Cardiac muscle cell (in vitro differentiated cells and primary cell): ENCODE results near the gene SCML1. TPM values are rescaled to one million over a fixed set of nuclear protein-coding genes. Genes with fewer than 3 reads are reported as not detected.

Experiments used
- DNase-seq, 2 donors: peaks; one replicate each; pipeline versions ENCODE4 v3.0.0 to v3.0.0-alpha.2; 2010 to 2017; ENCODE audit warnings: low read depth in 1 of 2, low spot score in 1 of 2
- H3K27ac ChIP-seq: fragments of 200-600 bp; sonication (generic); 2 replicates; pipeline ENCODE4 v1.5.1; 2016
- H3K27me3 ChIP-seq: fragments of 200-600 bp; sonication (generic); 2 replicates; pipeline ENCODE4 v1.6.0; 2016; ENCODE audit warnings: control low read depth
- H3K36me3 ChIP-seq: fragments of 200-600 bp; sonication (generic); 2 replicates; pipeline ENCODE4 v1.5.1; 2016; ENCODE audit warnings: control low read depth
- H3K4me1 ChIP-seq: fragments of 200-600 bp; sonication (generic); 2 replicates; pipeline ENCODE4 v1.8.1; 2017; ENCODE audit warnings: low read depth, mild to moderate bottlenecking, mixed run types
- H3K4me3 ChIP-seq: fragments of 200-600 bp; sonication (generic); 2 replicates; pipeline ENCODE4 v1.5.1; 2016; ENCODE audit warnings: mild to moderate bottlenecking
- H3K9me3 ChIP-seq: fragments of 200-600 bp; sonication (generic); 2 replicates; pipeline ENCODE4 v1.5.1; 2017; ENCODE audit warnings: low read depth, mild to moderate bottlenecking, control low read depth
- polyA plus RNA-seq: library from polyadenylated mRNA; unstranded; fragments of >200 nt; fragmentation: Nextera tagmentation; extraction: Ambion mirVana; gene quantifications from 2 replicates; pipeline ENCODE4 v1.2.1, GENCODE V29; 2016
- total RNA-seq: library from RNA; depleted of rRNA; stranded (reverse); fragments of >200 nt; gene quantifications from 2 replicates; pipeline ENCODE4 v1.2.3, GENCODE V29; 2016
- TF ChIP-seq, protein P1 (sequence below): IDR thresholded peaks from 2 replicates; pipeline ENCODE4 v1.5.1; 2012; ENCODE audit warnings: low read depth, mild to moderate bottlenecking, low read length

Gene SCML1
- total and polyA plus RNA-seq, 2 experiments from 2014 or later, result 4.4 to 5.4 TPM

DNA sequence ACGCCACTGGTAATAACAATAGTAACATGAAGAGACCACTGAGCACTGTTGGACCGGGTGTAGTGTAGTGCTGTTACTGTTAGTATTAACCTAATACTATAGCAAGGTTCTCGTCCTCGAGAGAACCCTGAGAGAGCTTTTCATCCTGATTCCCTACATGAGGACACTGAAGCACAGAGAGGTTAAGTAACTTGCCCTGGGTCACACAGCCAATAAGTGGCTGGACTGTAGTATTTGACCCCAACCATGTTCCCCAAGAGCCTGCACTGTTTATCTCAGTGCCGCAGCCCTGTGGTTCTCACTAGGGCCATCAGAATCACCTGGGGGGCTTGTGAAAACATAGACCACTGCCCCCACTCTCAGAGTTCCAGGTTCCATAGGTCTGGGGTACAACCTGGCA lies 10.4 kb downstream of the SCML1 start:
- TF ChIP-seq, protein P1, sequence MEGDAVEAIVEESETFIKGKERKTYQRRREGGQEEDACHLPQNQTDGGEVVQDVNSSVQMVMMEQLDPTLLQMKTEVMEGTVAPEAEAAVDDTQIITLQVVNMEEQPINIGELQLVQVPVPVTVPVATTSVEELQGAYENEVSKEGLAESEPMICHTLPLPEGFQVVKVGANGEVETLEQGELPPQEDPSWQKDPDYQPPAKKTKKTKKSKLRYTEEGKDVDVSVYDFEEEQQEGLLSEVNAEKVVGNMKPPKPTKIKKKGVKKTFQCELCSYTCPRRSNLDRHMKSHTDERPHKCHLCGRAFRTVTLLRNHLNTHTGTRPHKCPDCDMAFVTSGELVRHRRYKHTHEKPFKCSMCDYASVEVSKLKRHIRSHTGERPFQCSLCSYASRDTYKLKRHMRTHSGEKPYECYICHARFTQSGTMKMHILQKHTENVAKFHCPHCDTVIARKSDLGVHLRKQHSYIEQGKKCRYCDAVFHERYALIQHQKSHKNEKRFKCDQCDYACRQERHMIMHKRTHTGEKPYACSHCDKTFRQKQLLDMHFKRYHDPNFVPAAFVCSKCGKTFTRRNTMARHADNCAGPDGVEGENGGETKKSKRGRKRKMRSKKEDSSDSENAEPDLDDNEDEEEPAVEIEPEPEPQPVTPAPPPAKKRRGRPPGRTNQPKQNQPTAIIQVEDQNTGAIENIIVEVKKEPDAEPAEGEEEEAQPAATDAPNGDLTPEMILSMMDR, result no peak
- Histone ChIP-seq H3K4me1 (no peaks in the 10 kb centered on the region), H3K9me3 (no peaks in the 10 kb centered on the region), H3K27me3 (no peaks in the 10 kb centered on the region), H3K27ac (no peak overlapping the region), H3K4me3 (no peak overlapping the region), H3K36me3 (no peaks in the 10 kb centered on the region)
- no peak for DNase-seq

DNA sequence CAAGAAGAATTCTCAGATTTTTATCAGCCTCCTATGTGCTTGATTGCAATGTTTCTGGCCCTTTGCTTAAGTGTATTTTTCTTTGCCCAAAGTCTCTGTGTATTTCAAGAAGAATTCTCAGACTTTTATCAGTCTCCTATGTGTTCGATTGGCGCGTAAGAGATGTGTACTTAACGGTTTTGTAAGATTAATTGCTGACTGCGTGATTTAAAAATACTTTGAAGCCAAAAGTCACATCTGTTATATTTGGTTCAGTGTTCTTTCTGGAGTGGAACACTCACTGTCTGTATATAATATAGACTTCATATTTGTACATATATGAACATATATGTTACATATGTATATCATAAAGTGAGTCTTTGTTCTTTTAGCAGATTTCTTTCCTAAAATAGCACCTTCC lies 11.4 kb downstream of the SCML1 start:
- H3K4me1 ChIP-seq, result no peaks in the 10 kb centered on the region
- H3K9me3 ChIP-seq, result no peaks in the 10 kb centered on the region
- no peaks in the 10 kb centered on the region for H3K36me3 ChIP-seq
- TF ChIP-seq, protein P1, result no peak
- no peaks in the 10 kb centered on the region for H3K27me3 ChIP-seq
- H3K4me3 ChIP-seq, result no peak overlapping the region
- H3K27ac ChIP-seq, result no peak overlapping the region
- DNase-seq, result no peak

DNA sequence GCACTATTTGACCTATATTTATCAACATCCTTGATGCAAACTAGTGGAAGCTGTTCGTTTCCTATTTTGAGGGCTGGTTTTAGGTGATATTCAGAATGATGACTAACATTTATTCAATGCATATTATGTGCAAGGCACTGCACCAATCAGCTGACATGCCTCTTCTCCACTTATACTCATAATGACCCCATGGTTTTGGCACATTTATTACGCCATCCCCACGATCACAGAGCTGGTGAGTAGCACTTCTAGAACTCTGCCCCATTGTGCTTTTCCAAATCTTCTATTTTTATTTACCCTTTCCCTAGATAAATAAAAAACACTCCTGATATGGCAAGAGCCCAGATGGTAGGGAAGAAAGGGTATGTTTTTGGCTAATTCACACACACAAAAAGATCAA lies 13.1 kb downstream of the SCML1 start:
- DNase-seq, result peak in 1 of 2 donors; percentile 9
- H3K36me3 ChIP-seq, result no peaks in the 10 kb centered on the region
- H3K9me3 ChIP-seq, result no peaks in the 10 kb centered on the region
- TF ChIP-seq, protein P1, result no peak
- no peak overlapping the region for H3K4me3 ChIP-seq
- H3K27me3 ChIP-seq, result no peaks in the 10 kb centered on the region
- H3K27ac ChIP-seq, result no peak overlapping the region
- H3K4me1 ChIP-seq, result no peaks in the 10 kb centered on the region

DNA sequence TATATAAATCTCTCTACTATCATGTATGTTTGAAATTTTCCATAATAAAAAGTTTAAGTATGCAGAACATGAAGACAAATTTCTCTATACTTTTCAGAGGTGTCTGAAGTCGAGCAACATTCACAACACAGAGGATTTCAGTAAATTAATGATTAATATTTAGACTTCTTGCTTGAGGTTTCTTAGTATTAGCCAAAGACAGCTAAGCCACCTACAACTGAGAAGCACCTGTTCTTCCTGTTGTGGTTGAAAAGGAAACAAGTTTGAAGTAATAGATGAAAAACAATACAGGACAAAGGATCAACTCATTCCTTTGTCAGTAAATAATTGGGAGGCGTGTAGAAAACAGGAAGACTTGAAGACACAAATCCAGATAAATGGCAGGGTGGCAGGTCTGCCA lies 21.1 kb downstream of the SCML1 start:
- TF ChIP-seq, protein P1, result no peak
- DNase-seq, result no peak

DNA sequence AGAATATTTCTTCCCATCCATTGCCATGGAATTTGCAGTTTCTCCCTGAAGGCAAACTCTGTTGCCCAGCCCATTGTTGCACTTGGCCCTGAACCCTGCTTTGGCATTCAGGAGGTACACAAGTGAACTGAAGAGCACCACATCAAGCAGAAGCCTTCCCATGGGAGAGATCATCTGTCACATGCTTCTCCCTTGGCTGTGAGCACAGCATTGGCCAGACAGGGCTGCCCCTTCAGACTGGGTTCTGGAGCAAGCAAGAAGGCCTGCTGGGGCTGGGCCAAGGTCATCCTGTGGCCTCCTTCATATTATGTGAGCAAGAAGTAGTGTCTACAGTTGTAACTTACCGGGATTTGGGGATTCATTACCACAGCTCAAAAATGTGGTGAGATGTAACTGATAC lies 22.7 kb downstream of the SCML1 start:
- no peak overlapping the region for H3K27ac ChIP-seq

More for the DNA sequence above, 21.1 kb downstream of the SCML1 start:
- H3K27me3 ChIP-seq, result no peaks in the 10 kb centered on the region
- H3K9me3 ChIP-seq, result no peaks in the 10 kb centered on the region
- no peaks in the 10 kb centered on the region for H3K4me1 ChIP-seq
- no peak overlapping the region for H3K4me3 ChIP-seq
- H3K27ac ChIP-seq, result no peak overlapping the region
- no peaks in the 10 kb centered on the region for H3K36me3 ChIP-seq

More for the DNA sequence above, 22.7 kb downstream of the SCML1 start:
- TF ChIP-seq, protein P1, result no peak
- Histone ChIP-seq H3K4me1 (no peaks in the 10 kb centered on the region), H3K9me3 (no peaks in the 10 kb centered on the region), H3K27me3 (no peaks in the 10 kb centered on the region), H3K4me3 (no peak overlapping the region), H3K36me3 (no peaks in the 10 kb centered on the region)
- DNase-seq, result no peak
